Suppressor macrophage treated with lipopolysaccharide for 1 hour (primary cell): Measurements from ENCODE around the gene CNPY3.
"Not testable (repeated sequence)": the region's sequence is repeated elsewhere in the genome, so short reads cannot be mapped to it uniquely, and the experiment has no call there.

Source experiments
- DNase-seq, 3 donors: peaks; one replicate each; pipeline ENCODE4 v3.0.0-alpha.2; 2020 to 2022

The CNPY3 gene

DNA sequence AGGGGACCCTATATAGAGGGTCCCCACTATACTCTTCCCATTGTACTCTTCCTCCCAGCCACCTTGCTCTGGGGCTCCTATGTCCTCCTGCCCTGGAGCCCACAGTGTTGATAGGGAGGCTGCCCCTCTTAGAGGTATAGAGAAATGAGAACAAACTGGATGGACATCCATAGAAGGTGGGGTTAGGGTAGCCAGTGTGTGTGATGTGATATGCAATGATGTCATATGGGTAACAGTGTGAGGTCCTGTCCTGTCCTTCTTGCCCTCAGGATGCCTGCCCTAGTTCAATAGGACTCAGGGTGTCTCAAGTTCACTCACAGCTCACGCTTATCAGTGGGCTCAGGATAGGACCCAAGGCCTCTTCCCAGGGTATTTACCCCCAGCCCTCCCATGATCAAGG, 13.0 kb upstream of the CNPY3 start:
- DNase-seq, result no peak

DNA sequence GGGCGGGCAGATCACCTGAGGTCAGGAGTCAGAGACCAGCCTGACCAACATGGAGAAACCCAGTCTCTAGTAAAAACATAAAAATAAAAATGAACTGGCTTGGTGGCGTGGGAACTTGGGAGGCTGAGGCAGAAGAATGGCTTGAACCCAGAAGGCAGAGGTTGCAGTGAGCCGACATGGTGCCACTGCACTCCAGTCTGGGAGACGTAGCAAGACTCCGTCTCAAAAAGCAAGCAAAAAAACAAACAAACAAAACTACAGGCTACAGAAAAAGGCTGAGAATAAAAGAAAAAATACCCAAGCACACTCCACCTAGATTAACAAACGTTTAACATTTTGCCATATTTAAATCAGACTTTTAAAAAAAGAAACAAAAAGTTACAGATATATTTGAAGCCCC, 7.5 kb upstream of the CNPY3 start:
- DNase-seq, result no peak

DNA sequence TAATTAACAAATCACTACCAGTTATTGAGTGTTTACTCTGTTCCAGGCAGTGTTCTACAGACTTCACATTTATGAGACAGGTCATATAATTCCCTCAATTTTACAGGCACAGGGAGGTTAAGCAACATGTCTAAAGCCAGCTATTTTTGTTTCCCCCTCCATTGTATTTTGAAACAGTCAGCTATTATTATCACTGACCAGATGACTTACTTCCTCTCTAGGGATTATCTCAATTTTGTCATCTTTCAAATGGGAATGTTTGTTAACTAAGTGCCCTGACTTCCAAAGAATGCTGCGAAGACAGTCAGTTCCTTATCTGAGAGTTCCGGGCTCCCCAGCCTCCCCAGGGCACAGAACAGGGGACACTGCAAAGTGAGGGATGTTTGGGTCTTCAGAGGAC, 5.6 kb upstream of the CNPY3 start:
- DNase-seq, result peak; percentile 44 to 79 (median 75)

DNA sequence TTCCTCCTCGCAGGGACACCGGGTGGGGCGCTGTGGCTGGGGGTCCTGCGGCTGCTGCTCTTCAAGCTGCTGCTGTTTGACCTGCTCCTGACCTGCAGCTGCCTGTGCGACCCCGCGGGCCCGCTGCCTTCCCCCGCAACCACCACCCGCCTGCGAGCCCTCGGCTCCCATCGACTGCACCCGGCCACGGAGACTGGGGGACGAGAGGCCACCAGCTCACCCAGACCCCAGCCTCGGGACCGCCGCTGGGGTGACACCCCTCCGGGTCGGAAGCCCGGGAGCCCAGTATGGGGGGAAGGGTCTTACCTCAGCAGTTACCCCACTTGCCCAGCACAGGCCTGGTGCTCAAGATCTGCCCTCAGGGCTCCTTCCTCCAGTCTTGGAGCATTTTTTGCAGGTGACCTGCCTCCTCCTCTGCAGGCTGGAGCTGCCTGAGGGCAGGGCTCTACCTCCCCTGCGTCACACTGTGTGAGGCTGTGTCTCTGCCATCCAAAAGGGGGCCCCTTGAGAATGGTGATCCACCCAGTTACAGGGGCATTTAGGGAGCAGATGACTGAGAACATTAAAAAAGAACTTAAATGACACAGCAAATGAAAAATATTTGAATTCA, 3.9 kb upstream of the CNPY3 start:
- DNase-seq, result no peak

DNA sequence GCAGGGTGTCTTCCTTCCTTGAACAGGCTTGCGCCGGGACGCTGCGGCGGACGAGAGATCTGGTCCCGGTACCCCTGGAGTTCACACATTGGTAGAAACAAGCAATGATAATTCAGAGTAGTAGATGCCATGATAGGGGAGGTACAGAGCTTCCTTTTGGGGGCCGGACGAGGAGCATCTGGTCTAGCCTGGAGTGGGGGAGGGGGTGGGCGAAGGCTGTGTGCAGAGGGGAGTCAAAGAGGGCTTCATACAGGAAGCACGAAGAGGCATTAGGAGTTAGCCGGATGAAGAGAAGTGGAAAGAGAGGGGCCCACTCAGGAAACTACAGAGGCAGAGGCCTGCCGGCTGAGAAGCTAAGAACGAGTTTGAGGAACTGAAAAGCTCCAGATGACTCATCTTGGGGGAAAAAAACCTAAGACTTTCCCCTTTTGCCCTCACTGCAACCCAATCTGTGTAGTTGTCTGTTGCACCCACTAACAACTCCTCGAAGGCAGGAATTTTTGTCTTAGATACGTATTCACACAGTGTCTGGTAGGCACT, 611 bp downstream of the CNPY3 start:
- DNase-seq, result peak; percentile 89 to 97 (median 95)

DNA sequence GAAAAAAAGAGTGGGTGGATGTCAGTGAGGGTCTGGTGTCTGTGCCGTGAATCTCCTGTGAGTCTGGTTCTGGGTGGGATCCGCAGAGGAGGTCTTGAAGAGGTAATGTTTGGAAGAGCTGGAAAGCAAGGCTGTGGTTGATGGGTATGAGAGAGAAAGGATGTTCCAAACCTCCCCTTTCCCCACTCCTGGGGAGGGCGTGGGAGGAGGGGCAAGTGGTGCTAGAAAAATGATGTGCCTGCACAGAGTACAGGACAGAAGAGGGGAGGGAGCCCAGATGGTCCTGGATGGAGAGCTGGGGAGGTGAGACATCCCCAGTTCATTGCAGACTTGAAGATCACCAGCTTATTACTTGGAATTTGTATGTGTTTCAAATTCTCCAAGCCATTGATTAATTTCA, 3.1 kb downstream of the CNPY3 start:
- no peak for DNase-seq

DNA sequence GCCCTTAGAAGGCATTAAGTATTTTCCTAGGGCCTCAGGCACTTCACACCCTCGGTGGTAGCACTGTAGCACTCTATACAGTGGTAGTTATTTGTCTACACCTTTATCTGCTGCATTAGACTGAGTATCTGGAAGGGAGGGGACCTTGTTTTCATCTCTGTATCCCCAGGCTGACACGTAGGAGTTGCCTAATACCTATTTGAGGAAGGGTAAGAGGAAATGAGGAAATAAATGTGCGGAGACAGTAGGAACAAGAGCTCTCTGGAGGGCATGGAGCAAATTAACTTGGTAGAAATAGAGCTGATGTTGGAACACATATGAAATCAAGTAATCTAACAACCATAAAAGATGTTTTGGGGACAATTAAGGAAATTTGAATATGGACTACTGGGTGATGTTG, 3.9 kb downstream of the CNPY3 start:
- peak; percentile 68 to 84 (median 70) for DNase-seq

DNA sequence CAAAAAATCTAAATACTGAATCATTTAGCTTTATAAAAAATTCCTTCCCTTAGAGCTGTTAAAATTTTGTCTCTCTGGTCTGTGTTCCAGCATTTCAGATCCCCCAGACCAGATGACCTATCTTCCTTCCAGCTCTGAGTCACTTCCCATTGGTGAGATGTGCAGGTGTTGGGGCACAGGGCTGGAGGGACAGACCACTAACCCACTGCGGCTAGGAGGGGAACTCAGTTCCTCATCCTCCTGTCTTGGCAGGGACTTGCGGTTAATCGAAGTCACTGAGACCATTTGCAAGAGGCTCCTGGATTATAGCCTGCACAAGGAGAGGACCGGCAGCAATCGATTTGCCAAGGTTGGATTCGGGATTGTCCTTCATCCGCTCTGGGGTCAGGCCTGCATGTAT, 6.0 kb downstream of the CNPY3 start:
- DNase-seq, result no peak

DNA sequence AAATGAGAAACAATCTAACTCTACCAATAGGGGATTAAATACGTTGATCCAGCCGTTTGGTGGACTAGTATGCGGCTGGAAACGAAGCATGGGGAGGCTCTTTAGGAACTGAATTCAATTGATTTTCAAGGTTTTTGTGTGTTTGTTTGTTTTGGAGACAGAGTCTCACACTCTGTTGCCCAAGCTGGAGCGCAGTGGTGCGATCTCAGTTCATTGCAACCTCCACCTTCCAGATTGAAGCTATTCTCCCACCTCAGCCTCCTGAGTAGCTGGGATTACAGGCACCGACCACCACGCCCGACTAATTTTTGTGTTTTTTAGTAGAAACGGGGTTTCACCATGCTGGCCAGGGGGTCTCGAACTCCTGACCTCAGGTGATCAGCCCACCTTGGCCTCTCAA, 7.1 kb downstream of the CNPY3 start:
- no peak for DNase-seq

DNA sequence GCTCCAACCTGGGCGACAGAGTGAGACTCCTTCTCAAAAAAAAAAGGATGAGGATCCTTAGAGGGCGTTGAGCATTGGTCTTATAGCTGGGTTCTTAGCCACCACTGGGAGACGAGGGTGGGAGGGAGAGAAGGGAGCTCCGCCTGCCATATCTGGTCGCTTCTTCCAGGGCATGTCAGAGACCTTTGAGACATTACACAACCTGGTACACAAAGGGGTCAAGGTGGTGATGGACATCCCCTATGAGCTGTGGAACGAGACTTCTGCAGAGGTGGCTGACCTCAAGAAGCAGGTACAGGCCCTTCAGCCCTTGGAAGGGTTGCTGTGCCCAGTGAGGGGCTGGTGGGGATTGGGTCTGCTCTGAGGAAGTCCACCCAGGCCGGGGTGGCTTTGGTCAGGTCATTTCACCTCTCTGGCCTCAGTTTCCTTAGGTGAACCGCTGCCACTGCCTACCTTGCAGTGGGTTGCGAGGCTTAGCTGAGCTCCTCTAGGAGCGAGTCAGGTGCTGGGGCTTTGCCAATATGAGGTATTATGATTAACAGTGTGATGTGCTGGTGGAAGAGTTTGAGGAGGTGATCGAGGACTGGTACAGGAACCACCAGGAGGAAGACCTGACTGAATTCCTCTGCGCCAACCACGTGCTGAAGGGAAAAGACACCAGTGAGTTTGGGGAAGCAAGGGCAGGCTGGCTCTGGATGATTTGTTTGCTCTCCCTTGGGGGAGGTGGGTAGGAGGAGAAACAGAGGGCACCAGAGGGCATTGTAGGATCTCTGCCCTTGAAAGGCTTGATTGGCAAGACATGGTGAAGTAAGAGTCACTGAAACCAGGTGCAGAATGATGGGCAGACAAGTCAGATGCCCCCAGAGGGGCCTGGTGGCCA, 8.5 kb downstream of the CNPY3 start:
- no peak for DNase-seq

DNA sequence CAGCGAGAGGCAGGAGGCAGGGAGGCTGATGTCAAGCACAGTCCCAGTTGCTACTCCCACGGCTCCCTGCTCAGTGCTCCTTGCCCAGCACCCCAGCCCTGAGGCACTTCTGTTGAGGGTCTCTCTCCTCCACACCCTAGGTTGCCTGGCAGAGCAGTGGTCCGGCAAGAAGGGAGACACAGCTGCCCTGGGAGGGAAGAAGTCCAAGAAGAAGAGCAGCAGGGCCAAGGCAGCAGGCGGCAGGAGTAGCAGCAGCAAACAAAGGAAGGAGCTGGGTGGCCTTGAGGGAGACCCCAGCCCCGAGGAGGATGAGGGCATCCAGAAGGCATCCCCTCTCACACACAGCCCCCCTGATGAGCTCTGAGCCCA, 9.1 kb downstream of the CNPY3 start:
- DNase-seq, result no peak

DNA sequence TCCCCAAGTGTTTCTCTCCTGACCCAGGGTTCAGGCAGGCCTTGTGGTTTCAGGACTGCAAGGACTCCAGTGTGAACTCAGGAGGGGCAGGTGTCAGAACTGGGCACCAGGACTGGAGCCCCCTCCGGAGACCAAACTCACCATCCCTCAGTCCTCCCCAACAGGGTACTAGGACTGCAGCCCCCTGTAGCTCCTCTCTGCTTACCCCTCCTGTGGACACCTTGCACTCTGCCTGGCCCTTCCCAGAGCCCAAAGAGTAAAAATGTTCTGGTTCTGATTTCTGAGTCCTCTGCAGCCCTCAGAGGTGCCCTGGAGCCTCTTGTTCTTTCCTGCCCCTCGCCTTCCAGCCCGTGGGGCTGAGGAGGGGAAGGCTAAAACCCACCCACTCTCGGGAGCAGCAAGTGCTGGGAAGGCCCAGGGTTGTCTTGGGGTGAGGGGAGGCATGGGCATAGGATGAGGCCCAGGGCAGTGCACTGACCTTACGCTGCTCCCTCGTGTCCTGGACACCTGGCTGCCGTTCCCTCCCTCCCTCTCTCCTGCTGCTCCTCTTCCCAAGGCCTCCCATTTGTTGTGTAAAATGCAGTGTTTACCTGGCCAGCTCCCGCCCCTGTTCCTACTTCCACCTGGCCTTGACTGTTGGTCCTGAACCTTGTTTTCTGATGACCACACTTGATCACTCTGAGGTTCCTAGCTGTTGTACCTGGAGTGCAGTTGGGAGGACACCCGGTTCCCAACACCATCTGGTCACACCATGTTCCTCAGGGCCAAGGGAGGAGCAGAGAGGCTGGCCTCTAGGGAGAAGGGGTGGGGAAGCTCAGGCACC, 9.9 kb downstream of the CNPY3 start:
- DNase-seq, result no peak

DNA sequence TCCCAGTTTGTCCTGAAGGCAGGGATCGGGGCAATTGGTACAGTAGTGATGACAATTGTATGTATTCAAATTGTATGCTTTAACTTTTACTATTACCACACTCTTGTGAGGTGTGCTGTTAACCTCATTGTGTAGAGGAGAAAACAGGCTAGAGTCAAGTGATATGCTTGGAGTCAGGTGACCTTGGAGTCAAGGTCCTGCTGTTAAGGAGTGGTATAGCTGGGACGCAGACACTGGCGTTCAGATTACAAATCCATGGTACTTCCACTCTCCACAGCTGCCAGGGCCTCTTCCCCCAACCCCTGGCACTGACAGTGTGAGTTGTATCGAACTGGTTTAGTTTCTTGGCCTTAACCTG, 10.5 kb downstream of the CNPY3 start:
- no peak for DNase-seq

DNA sequence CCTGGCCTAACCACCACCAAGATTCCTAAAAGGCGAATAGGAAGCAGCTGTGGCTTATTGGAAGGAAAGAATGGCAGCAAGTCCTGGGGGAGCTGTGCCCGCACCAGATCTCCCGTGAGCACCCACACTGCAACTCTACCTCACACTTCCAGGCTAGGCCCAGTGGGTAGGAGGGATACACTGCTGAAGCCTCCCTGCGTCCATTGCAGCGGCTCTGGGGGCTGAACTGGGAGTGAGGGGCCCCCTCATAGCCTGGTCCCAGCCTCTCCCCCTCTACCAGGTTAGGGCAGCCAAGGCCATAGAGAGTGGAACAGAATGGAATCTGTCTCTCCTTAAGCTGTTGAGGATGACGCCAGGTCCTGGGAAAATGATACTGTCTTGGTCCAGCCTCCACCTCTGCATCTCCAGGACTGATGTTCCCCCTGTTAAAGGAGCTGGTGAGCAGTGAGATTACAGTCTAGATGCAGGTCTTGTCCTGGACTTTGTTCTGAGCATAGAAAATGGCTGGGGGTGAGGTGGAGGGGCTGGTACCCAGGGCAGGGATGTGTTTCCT, 11.3 kb downstream of the CNPY3 start:
- no peak for DNase-seq

DNA sequence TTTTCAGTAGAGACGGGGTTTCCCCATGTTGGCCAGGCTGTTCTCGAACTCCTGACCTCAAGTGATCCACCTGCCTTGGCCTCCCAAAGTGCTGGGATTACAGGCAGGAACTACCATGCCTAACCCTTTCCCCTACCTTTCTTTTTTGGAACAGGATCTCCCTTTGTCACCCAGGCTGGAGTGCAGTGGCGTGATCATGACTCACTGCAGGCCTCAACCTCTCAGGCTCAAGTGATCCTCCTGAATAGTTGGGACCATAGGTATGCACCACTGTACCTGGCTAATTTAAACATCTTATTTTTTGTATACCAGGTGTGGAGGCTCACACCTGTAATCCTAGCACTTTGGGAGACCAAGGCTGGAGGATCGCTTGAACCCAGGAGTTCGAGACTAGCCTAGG, 12.1 kb downstream of the CNPY3 start:
- not testable (repeated sequence) for DNase-seq

DNA sequence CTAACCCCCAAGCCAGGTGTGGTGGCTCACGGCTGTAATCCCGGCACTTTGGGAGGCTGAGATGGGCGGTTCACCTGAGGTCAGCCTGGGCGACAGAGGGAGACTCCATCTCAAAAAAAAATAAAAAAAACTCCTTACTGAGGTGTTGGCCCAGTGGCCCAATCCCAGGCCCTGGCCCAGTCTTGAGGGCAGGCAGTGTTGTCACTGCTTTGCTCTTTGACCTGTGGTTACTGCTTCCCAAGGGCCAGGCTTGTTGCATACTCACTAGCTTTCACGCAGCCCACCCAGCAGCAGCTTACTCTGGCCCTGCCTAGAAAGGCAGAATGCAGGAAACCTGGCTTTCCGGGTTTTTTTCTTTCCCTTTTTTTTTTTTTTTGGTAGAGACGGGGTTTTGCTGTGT, 13.2 kb downstream of the CNPY3 start:
- no peak for DNase-seq

DNA sequence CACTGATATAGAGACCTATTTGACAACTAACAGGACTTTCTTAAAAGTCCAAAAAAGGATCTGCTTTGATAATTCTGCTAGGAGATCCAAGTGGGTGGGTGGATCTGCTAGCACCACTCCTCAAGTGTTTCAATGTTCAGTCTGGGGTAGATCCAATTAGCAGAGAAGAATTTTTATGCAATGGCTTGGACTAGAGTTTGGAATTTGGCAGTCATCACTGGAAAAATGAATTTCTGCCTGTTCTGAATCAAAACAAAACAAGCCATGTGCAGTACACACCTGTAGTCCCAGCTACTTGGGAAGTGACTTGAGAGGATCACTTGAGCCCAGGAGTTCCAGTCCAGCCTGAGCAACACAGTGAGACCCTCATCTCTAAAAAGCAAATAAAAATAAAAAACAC, 18.7 kb downstream of the CNPY3 start:
- no peak for DNase-seq

DNA sequence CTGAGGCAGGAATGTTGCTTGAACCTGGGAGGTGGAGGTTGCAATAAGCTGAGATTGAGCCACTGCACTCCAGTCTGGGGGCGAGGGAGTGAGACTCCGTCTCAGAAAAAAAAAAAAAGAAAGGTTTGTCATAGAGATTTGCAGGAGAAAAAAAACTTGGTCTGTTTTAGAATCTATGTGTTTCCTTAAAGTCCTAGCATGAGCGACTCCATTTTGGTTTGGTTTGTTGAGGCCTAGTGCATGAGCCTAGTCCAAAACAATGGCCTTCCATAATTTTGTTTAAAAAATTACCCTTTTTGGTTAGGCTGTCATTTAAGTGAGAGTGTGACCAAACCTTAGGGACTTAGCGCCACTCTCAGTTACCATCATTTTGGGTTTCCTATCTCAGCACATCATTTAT, 23.1 kb downstream of the CNPY3 start:
- no peak for DNase-seq

DNA sequence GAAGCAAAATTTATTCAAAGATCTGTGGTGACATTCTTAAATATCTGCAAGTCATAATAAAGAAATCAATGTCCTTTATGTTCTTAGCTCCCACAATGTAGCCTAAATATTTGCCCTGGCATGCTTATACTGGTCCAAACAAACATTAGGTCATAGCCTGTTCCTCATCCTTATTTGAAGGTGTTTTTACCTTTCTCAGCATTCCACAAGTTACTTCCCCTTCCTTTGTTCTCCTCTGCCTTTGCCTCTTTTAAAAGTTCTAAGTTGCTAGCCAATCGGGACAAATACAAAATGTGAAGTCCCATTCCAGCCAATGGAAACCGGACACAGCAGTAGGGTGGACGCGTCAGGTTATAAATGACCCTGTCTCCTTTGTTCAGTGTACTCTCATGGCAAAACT, 25.1 kb downstream of the CNPY3 start:
- DNase-seq, result not testable (repeated sequence)

DNA sequence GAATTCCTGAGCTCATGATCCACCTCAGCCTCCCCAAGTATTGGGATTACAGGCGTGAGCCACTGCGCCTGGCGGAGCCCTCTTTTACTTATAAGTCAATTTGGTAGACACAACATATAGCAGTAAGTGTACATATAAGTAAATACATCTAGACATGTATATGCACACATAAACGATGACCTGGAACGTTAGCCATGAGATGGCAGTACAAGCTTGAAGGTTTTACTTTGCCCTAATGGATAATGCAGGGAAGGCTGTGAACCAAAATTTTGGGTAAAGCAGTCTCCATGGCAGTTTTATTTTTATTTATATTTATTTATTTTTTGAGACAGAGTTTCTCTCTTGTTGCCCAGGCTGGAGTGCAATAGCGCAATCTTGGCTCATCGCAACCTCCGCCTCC, 28.8 kb downstream of the CNPY3 start:
- no peak for DNase-seq

DNA sequence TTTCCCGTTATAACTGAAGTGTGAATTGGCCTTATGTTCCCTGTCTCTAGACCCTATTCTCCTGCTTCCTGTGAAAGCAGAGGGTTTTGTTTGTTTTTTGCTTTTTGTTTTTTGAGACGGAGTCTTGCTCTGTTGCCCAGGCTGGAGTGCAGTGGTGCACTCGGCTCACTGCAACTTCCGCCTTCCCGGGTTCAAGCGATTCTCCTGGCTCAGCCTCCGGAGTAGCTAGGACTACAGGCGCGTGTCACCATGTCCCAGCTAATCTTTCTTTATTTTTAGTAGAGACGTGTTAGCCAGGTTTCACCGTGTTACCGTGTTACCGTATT, 30.6 kb downstream of the CNPY3 start:
- no peak for DNase-seq

DNA sequence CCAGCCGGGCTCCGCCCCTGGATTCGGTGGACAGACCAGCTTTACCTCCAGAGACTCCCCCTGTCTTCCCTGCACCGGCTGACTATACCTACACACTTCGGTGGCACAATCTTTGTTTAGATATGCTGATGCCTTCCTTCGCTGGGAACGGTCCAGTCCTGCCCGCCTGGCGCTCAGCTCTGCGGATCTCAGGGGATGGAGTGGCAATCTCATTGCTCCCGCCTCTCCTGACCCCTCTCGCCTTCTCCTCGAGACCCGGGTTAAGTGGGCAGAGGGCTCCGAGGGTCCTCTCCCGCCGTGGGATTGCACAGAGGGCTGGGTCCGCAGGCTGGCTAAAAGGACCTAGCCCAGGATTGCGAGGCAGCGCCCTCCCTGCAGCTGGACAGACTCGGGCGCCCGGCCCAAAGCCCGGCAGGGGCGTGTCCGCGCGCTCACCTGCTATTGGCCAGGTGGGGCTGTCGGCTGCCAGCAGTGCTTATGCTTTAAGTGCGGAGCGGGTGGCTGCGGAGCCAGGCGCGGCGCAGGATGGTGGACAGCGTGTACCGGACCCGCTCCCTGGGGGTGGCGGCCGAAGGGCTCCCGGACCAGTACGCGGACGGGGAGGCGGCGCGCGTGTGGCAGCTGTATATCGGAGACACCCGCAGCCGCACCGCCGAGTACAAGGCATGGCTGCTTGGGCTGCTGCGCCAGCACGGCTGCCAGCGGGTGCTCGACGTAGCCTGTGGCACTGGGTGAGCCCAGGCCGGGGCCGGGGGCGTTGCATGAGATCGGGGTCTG, 31.2 kb downstream of the CNPY3 start, which contains the start of gene GNMT:
GNMT (plus strand) TSS at position 512 of the 777 bp plus-strand sequence; CDS start at position 526, 14 bp downstream.
- peak in 2 of 3 donors; percentile 27 to 45 for DNase-seq
